HepG2 (cell line): ENCODE data around the gene HSPB9. TPM values are rescaled to one million over a fixed set of nuclear protein-coding genes. Genes with fewer than 3 reads are reported as not detected.

ENCODE experiments used
- CSRNP2 ChIP-seq: sonication (generic); formaldehyde crosslinking; conservative IDR thresholded peaks from 2 replicates; pipeline ENCODE4 v1.8.0; 2022; ENCODE audit warnings: low read depth, missing genetic modification reagents
- DNMT3B ChIP-seq: conservative IDR thresholded peaks from 2 replicates; pipeline ENCODE4 v1.6.1; 2016; ENCODE audit warnings: missing biosample characterization, control low read depth
- ERF ChIP-seq: IDR thresholded peaks from 2 replicates; pipeline ENCODE4 v1.6.1; 2018; ENCODE audit warnings: missing biosample characterization, missing genetic modification reagents
- FOSL1 ChIP-seq: sonication (generic); formaldehyde crosslinking; IDR thresholded peaks from 2 replicates; pipeline ENCODE4 v1.9.0; 2021; ENCODE audit warnings: missing genetic modification reagents, borderline replicate concordance
- HOXA5 ChIP-seq: sonication (generic); formaldehyde crosslinking; IDR thresholded peaks from 2 replicates; pipeline ENCODE4 v1.4.0; 2020; ENCODE audit warnings: missing genetic modification reagents
- HOXD1 ChIP-seq: sonication (generic); formaldehyde crosslinking; IDR thresholded peaks from 2 replicates; pipeline ENCODE4 v1.5.0; 2020; ENCODE audit warnings: missing genetic modification reagents
- KMT2A ChIP-seq: sonication (generic); formaldehyde crosslinking; IDR thresholded peaks from 2 replicates; pipeline ENCODE4 v1.4.0; 2020; ENCODE audit warnings: missing genetic modification reagents
- MED1 ChIP-seq: sonication (generic); formaldehyde crosslinking; IDR thresholded peaks from 2 replicates; pipeline ENCODE4 v1.4.0; 2020; ENCODE audit warnings: missing genetic modification reagents
- MZF1 ChIP-seq: sonication (generic); formaldehyde crosslinking; IDR thresholded peaks from 2 replicates; pipeline ENCODE4 v1.8.1; 2023; ENCODE audit warnings: mild to moderate bottlenecking, missing genetic modification reagents, borderline replicate concordance
- PITX1 ChIP-seq: sonication (generic); formaldehyde crosslinking; IDR thresholded peaks from 2 replicates; pipeline ENCODE4 v1.5.1; 2020; ENCODE audit warnings: mild to moderate bottlenecking, missing genetic modification reagents
- RFX5 ChIP-seq: IDR thresholded peaks from 2 replicates; pipeline ENCODE4 v1.6.1; 2011; ENCODE audit warnings: low read depth, low read length, improper control_type of control experiment
- SMAD1 ChIP-seq: sonication (generic); formaldehyde crosslinking; IDR thresholded peaks from 2 replicates; pipeline ENCODE4 v1.4.0; 2020; ENCODE audit warnings: missing genetic modification reagents, low read depth, mild to moderate bottlenecking, borderline replicate concordance
- SMC3 ChIP-seq: IDR thresholded peaks from 2 replicates; pipeline ENCODE4 v1.6.1; 2011; ENCODE audit warnings: low read length, improper control_type of control experiment
- TCF7 ChIP-seq: sonication (generic); IDR thresholded peaks from 2 replicates; pipeline ENCODE4 v1.6.1; 2016; ENCODE audit warnings: antibody characterized with exemption, low read depth
- TOPORS ChIP-seq: sonication (generic); formaldehyde crosslinking; IDR thresholded peaks from 2 replicates; pipeline ENCODE4 v1.8.0; 2023; ENCODE audit warnings: mild to moderate bottlenecking, missing genetic modification reagents
- ZBTB33 ChIP-seq: sonication (generic); formaldehyde crosslinking; IDR thresholded peaks from 2 replicates; pipeline ENCODE4 v1.4.0; 2020; ENCODE audit warnings: missing genetic modification reagents
- ZBTB38 ChIP-seq: sonication (generic); formaldehyde crosslinking; IDR thresholded peaks from 2 replicates; pipeline ENCODE4 v1.5.1; 2020; ENCODE audit warnings: mild to moderate bottlenecking, missing genetic modification reagents
- ZBTB7A ChIP-seq: sonication (generic); formaldehyde crosslinking; IDR thresholded peaks from 2 replicates; pipeline ENCODE4 v1.8.0; 2022; ENCODE audit warnings: mild to moderate bottlenecking, missing genetic modification reagents
- ZC3H13 ChIP-seq: sonication (generic); formaldehyde crosslinking; IDR thresholded peaks from 2 replicates; pipeline ENCODE4 v1.8.1; 2023; ENCODE audit warnings: mild to moderate bottlenecking, missing genetic modification reagents, moderate library complexity
- ZNF251 ChIP-seq: sonication (generic); formaldehyde crosslinking; IDR thresholded peaks from 2 replicates; pipeline ENCODE4 v1.9.0; 2021; ENCODE audit warnings: mild to moderate bottlenecking, missing genetic modification reagents
- ZNF280D ChIP-seq: sonication (generic); formaldehyde crosslinking; IDR thresholded peaks from 2 replicates; pipeline ENCODE4 v1.5.1; 2020; ENCODE audit warnings: mild to moderate bottlenecking, missing genetic modification reagents
- ZNF331 ChIP-seq: sonication (generic); formaldehyde crosslinking; IDR thresholded peaks from 2 replicates; pipeline ENCODE4 v1.4.0; 2020; ENCODE audit warnings: missing genetic modification reagents
- ZNF660 ChIP-seq: sonication (generic); formaldehyde crosslinking; IDR thresholded peaks from 2 replicates; pipeline ENCODE4 v1.5.1; 2020; ENCODE audit warnings: mild to moderate bottlenecking, low read depth, missing genetic modification reagents, borderline replicate concordance
- ZSCAN30 ChIP-seq: sonication (generic); formaldehyde crosslinking; IDR thresholded peaks from 2 replicates; pipeline ENCODE4 v1.5.0; 2020; ENCODE audit warnings: mild to moderate bottlenecking, missing genetic modification reagents
- polyA plus RNA-seq, 8 experiments: library from polyadenylated mRNA; depleted of rRNA in 3 of 8; stranded (reverse) in 7 of 8; unstranded in 1 of 8; fragments of >200 nt; fragmentation: Illumina TruSeq in 4 of 8; extraction: Trizol in 4 of 8; gene quantifications; 2 replicates each; pipeline versions ENCODE4 v1.2.1 to v1.2.3, GENCODE V29; 2011 to 2016; ENCODE audit warnings: low read depth in 4 of 8, missing spikeins in 1 of 8, mixed read lengths in 1 of 8; ENCODE audit not compliant: insufficient read depth in 1 of 8
- total RNA-seq, 5 experiments: library from RNA; depleted of rRNA; stranded (reverse); fragments of >200 nt; fragmentation: Illumina TruSeq; extraction: Trizol; gene quantifications; 2 replicates each; pipeline ENCODE4 v1.2.3, GENCODE V29; 2016; ENCODE audit warnings: low read depth in 1 of 5

HSPB9 gene
- total and polyA plus RNA-seq, 2 of the 13 experiments (the other 11 are each of a cell fraction or from before 2014, with no cell fraction given): 0.05 to 0.24 TPM

GRCh38 chr17:42087736-42088705 lies 34.6 kb upstream of the HSPB9 start (continued):
- TF ChIP-seq DNMT3B (CRISPR knock-in tag) (0 out of 2 replicates have a peak, but pooled peaks have one; percentile 19), TOPORS (CRISPR knock-in tag) (no peak), ZNF251 (no peak), ZSCAN30 (no peak), SMAD1 (CRISPR knock-in tag) (no peak), PITX1 (CRISPR knock-in tag) (peak; percentile 95), ZBTB33 (CRISPR knock-in tag) (0 out of 2 replicates have a peak, but pooled peaks have one; percentile 16), FOSL1 (no peak), CSRNP2 (CRISPR knock-in tag) (no peak), ERF (no peak; the same call in 1 of the 2 replicates), TCF7 (no peak), MED1 (0 out of 2 replicates have a peak, but pooled peaks have one; percentile 15), ZBTB38 (CRISPR knock-in tag) (0 out of 2 replicates have a peak, but pooled peaks have one; percentile 30), ZBTB7A (CRISPR knock-in tag) (no peak; the same call in 1 of the 2 replicates), ZNF331 (CRISPR knock-in tag) (0 out of 2 replicates have a peak, but pooled peaks have one; percentile 24), KMT2A (no peak), SMC3 (no peak), MZF1 (no peak), ZNF660 (CRISPR knock-in tag) (no peak), HOXD1 (CRISPR knock-in tag) (no peak; the same call in 1 of the 2 replicates), ZNF280D (CRISPR knock-in tag) (peak; percentile 60; the same call in 1 of the 2 replicates), RFX5 (no peak), ZC3H13 (no peak), HOXA5 (peak; percentile 54)
